Measurements from ENCODE around the gene PTPN18. TPM values are rescaled to one million over a fixed set of nuclear protein-coding genes. Genes with fewer than 3 reads are reported as not detected.
A peak's percentile ranks its signal among the peaks of the same experiment; 100 is the strongest.

The PTPN18 gene
- total RNA-seq, 1 experiment from 2014 or later, result 15.7 TPM

- no peak for TF ChIP-seq OVOL2 (CRISPR knock-in tag; IDR thresholded peaks at IDR 0.05; ENCODE audit: borderline replicate concordance)
- TF ChIP-seq ZBTB21 (CRISPR knock-in tag; IDR thresholded peaks at IDR 0.05; ENCODE audit: borderline replicate concordance), result no peak
- no peak for TF ChIP-seq AR (CRISPR knock-in tag; IDR thresholded peaks at IDR 0.05)
- no peak for TF ChIP-seq CBFB (CRISPR knock-in tag; IDR thresholded peaks at IDR 0.05; ENCODE audit: low read depth)
Observed at GRCh38 chr2:130370490-130370889, 14.6 kb downstream of the PTPN18 start (continued).

- Mint-ChIP-seq H3K4me3 (peak overlapping the region; percentile 83), H3K27me3 (ENCODE audit: low read depth) (peaks cover 4% of the 10 kb centered on the region), H3K9me3 (no peaks in the 10 kb centered on the region), H3K36me3 (peaks cover 18% of the 10 kb centered on the region), H3K4me1 (peaks cover 32% of the 10 kb centered on the region), H3K27ac (no peak overlapping the region; the same call in 1 of the 2 replicates)
- ATAC-seq (no peak), DNase-seq (ENCODE audit: low spot score) (no peak)
- TF ChIP-seq TEAD1 (CRISPR knock-in tag; IDR thresholded peaks at IDR 0.05), result no peak
- ChIA-PET POLR2A (interaction anchor here (0.9 kb wide), 1 partner anchor 35 kb away, joined by 8 read pairs; no protein-coding TSS in a partner anchor), CTCF (interaction anchor here (1.3 kb wide), 1 partner anchor 16 kb away, joined by 4 read pairs; the partner anchor contains the start of gene PTPN18)
Observed at GRCh38 chr2:130371723-130372054, 15.8 kb downstream of the PTPN18 start.

- peaks cover 18% of the 10 kb centered on the region for H3K36me3 Mint-ChIP-seq
- H3K4me3 Mint-ChIP-seq, result peak overlapping the region; percentile 83
- H3K9me3 Mint-ChIP-seq, result no peaks in the 10 kb centered on the region
- no peak overlapping the region; the same call in 1 of the 2 replicates for H3K27ac Mint-ChIP-seq
- peaks cover 4% of the 10 kb centered on the region for H3K27me3 Mint-ChIP-seq (ENCODE audit: low read depth)
- POLR2A ChIA-PET, result interaction anchor here (0.9 to 1.3 kb wide), 2 partner anchors 30 to 35 kb away, joined by 7 to 8 read pairs; partner anchors contain the start of gene IMP4
- DNase-seq (ENCODE audit: low spot score) (peak; percentile 92), ATAC-seq (peak; percentile 89)
- CTCF ChIA-PET, result interaction anchor here (0.6 to 2.4 kb wide), 17 partner anchors 9 to 634 kb away, joined by 3 to 26 read pairs (median 5); partner anchors contain the start of genes GPR148, IMP4 and PTPN18
- H3K4me1 Mint-ChIP-seq, result peaks cover 32% of the 10 kb centered on the region
- peak; percentile 71; the same call in 1 of the 2 replicates for TF ChIP-seq E2F4 (CRISPR knock-in tag; IDR thresholded peaks at IDR 0.05; ENCODE audit: borderline replicate concordance, low read depth)
- no peak for TF ChIP-seq GTF2I (CRISPR knock-in tag; conservative IDR thresholded peaks at IDR 0.05)
- TF ChIP-seq HMGXB4 (CRISPR knock-in tag; IDR thresholded peaks at IDR 0.05), result peak; percentile 99
- TF ChIP-seq ARID4B (CRISPR knock-in tag; IDR thresholded peaks at IDR 0.05; ENCODE audit: borderline replicate concordance), result peak; percentile 81
- peak; percentile 69; the same call in 1 of the 2 replicates for TF ChIP-seq JUN (CRISPR knock-in tag; IDR thresholded peaks at IDR 0.05)
- TF ChIP-seq E2F5 (CRISPR knock-in tag; IDR thresholded peaks at IDR 0.05), result peak; percentile 83
- no peak for TF ChIP-seq OVOL2 (CRISPR knock-in tag; IDR thresholded peaks at IDR 0.05; ENCODE audit: borderline replicate concordance)
- 0 out of 2 replicates have a peak, but pooled peaks have one; percentile 82 for TF ChIP-seq ELF4 (CRISPR knock-in tag; IDR thresholded peaks at IDR 0.05; ENCODE audit: low read depth)
- TF ChIP-seq CBFB (CRISPR knock-in tag; IDR thresholded peaks at IDR 0.05; ENCODE audit: low read depth), result no peak
- TF ChIP-seq ATF1 (CRISPR knock-in tag; IDR thresholded peaks at IDR 0.05), result peak; percentile 87; the same call in 1 of the 2 replicates
- TF ChIP-seq NR2C2 (CRISPR knock-in tag; IDR thresholded peaks at IDR 0.05), result no peak
- no peak for TF ChIP-seq ZNF425 (CRISPR knock-in tag; conservative IDR thresholded peaks at IDR 0.05)
- no peak for TF ChIP-seq FOXJ3 (CRISPR knock-in tag; IDR thresholded peaks at IDR 0.05; ENCODE audit: borderline replicate concordance)
- TF ChIP-seq SP1 (CRISPR knock-in tag; conservative IDR thresholded peaks at IDR 0.05), result peak; percentile 97
Observed at GRCh38 chr2:130372055-130372832, 16.4 kb downstream of the PTPN18 start.
